HepG2 (cell line): ENCODE results near the gene PCYT2. TPM values are rescaled to one million over a fixed set of nuclear protein-coding genes. Genes with fewer than 3 reads are reported as not detected.

Experiments
- GATA4 ChIP-seq: sonication (generic); IDR thresholded peaks from 2 replicates; pipeline ENCODE4 v1.6.1; 2016; ENCODE audit warnings: antibody characterized with exemption, low read depth, borderline replicate concordance
- KLF15 ChIP-seq: sonication (generic); formaldehyde crosslinking; IDR thresholded peaks from 2 replicates; pipeline ENCODE4 v1.8.1; 2023; ENCODE audit warnings: borderline replicate concordance, mild to moderate bottlenecking, inconsistent platforms, missing genetic modification reagents, mixed read lengths
- MEIS1 ChIP-seq: sonication (generic); formaldehyde crosslinking; IDR thresholded peaks from 2 replicates; pipeline ENCODE4 v1.9.0; 2021; ENCODE audit warnings: mild to moderate bottlenecking, missing genetic modification reagents, moderate library complexity, borderline replicate concordance
- NONO ChIP-seq, 2 experiments: fragments of 450-650 bp in 1 of 2; sonication (generic) in 1 of 2; formaldehyde crosslinking in 1 of 2; IDR thresholded peaks in 1 of 2; conservative IDR thresholded peaks in 1 of 2; 2 replicates each; pipeline versions ENCODE4 v1.6.1 to v1.8.0; 2017 to 2022; ENCODE audit warnings: mild to moderate bottlenecking in 1 of 2, missing genetic modification reagents in 1 of 2, moderate library complexity in 1 of 2
- PHF20 ChIP-seq: sonication (generic); formaldehyde crosslinking; IDR thresholded peaks from 2 replicates; pipeline ENCODE4 v1.5.0; 2020; ENCODE audit warnings: mild to moderate bottlenecking, missing genetic modification reagents
- POLR2G ChIP-seq: fragments of 200-400 bp; formaldehyde crosslinking; IDR thresholded peaks from 2 replicates; pipeline ENCODE4 v1.6.1; 2018; ENCODE audit warnings: mild to moderate bottlenecking, low read depth, low read length, moderate library complexity
- RAD51 ChIP-seq: fragments of 450-650 bp; IDR thresholded peaks from 2 replicates; pipeline ENCODE4 v1.6.1; 2016; ENCODE audit warnings: borderline replicate concordance
- RCOR2 ChIP-seq: IDR thresholded peaks from 2 replicates; pipeline ENCODE4 v1.6.1; 2016; ENCODE audit warnings: missing biosample characterization, missing genetic modification reagents
- RORA ChIP-seq: sonication (generic); formaldehyde crosslinking; IDR thresholded peaks from 2 replicates; pipeline ENCODE4 v1.5.0; 2020; ENCODE audit warnings: mild to moderate bottlenecking, missing genetic modification reagents, moderate library complexity
- TBX2 ChIP-seq: sonication (generic); formaldehyde crosslinking; IDR thresholded peaks from 2 replicates; pipeline ENCODE4 v1.5.0; 2020; ENCODE audit warnings: missing genetic modification reagents, mild to moderate bottlenecking, borderline replicate concordance
- ZBTB7A ChIP-seq: sonication (generic); formaldehyde crosslinking; IDR thresholded peaks from 2 replicates; pipeline ENCODE4 v1.8.0; 2022; ENCODE audit warnings: mild to moderate bottlenecking, missing genetic modification reagents
- ZMAT3 ChIP-seq: sonication (generic); formaldehyde crosslinking; conservative IDR thresholded peaks from 2 replicates; pipeline ENCODE4 v1.7.0; 2021; ENCODE audit warnings: missing genetic modification reagents
- ZNF138 ChIP-seq: sonication (generic); formaldehyde crosslinking; IDR thresholded peaks from 2 replicates; pipeline ENCODE4 v1.5.0; 2020; ENCODE audit warnings: mild to moderate bottlenecking, low read depth, missing genetic modification reagents
- ZNF207 ChIP-seq: fragments of 450-650 bp; IDR thresholded peaks from 2 replicates; pipeline ENCODE4 v1.6.1; 2016; ENCODE audit warnings: antibody characterized with exemption, borderline replicate concordance
- ZNF33B ChIP-seq: sonication (generic); formaldehyde crosslinking; IDR thresholded peaks from 2 replicates; pipeline ENCODE4 v1.5.1; 2020; ENCODE audit warnings: mild to moderate bottlenecking, missing genetic modification reagents
- ZNF367 ChIP-seq: sonication (generic); formaldehyde crosslinking; IDR thresholded peaks from 2 replicates; pipeline ENCODE4 v1.4.0; 2020; ENCODE audit warnings: missing genetic modification reagents, borderline replicate concordance
- ZNF446 ChIP-seq: sonication (generic); formaldehyde crosslinking; IDR thresholded peaks from 2 replicates; pipeline ENCODE4 v1.5.0; 2020; ENCODE audit warnings: mild to moderate bottlenecking, missing genetic modification reagents
- ZNF709 ChIP-seq: sonication (generic); formaldehyde crosslinking; IDR thresholded peaks from 2 replicates; pipeline ENCODE4 v1.5.0; 2020; ENCODE audit warnings: mild to moderate bottlenecking, missing genetic modification reagents
- ZNF878 ChIP-seq: sonication (generic); formaldehyde crosslinking; IDR thresholded peaks from 2 replicates; pipeline ENCODE4 v1.8.1; 2023; ENCODE audit warnings: mild to moderate bottlenecking, missing genetic modification reagents, moderate library complexity
- polyA plus RNA-seq, 8 experiments: library from polyadenylated mRNA; depleted of rRNA in 3 of 8; stranded (reverse) in 7 of 8; unstranded in 1 of 8; fragments of >200 nt; fragmentation: Illumina TruSeq in 4 of 8; extraction: Trizol in 4 of 8; gene quantifications; 2 replicates each; pipeline versions ENCODE4 v1.2.1 to v1.2.3, GENCODE V29; 2011 to 2016; ENCODE audit warnings: low read depth in 4 of 8, missing spikeins in 1 of 8, mixed read lengths in 1 of 8; ENCODE audit not compliant: insufficient read depth in 1 of 8
- total RNA-seq, 5 experiments: library from RNA; depleted of rRNA; stranded (reverse); fragments of >200 nt; fragmentation: Illumina TruSeq; extraction: Trizol; gene quantifications; 2 replicates each; pipeline ENCODE4 v1.2.3, GENCODE V29; 2016; ENCODE audit warnings: low read depth in 1 of 5
- TF ChIP-seq, protein P1 (sequence below): sonication (generic); formaldehyde crosslinking; IDR thresholded peaks from 2 replicates; pipeline ENCODE4 v1.4.0; 2020; ENCODE audit warnings: missing genetic modification reagents; ENCODE audit errors: not compliant biosample characterization
- TF ChIP-seq, protein P2 (sequence below), 2 experiments: IDR thresholded peaks; 2 replicates each; pipeline ENCODE4 v1.6.1; 2011 to 2012; ENCODE audit warnings: low read length in 2 of 2, borderline replicate concordance in 1 of 2, low read depth in 1 of 2, mild to moderate bottlenecking in 1 of 2, moderate library complexity in 1 of 2
- TF ChIP-seq, protein P3 (sequence below): sonication (generic); formaldehyde crosslinking; IDR thresholded peaks from 2 replicates; pipeline ENCODE4 v1.8.1; 2023; ENCODE audit warnings: mild to moderate bottlenecking, missing genetic modification reagents, borderline replicate concordance
- TF ChIP-seq, protein P4 (sequence below): sonication (generic); formaldehyde crosslinking; IDR thresholded peaks from 2 replicates; pipeline ENCODE4 v1.4.0; 2020; ENCODE audit warnings: missing genetic modification reagents

Gene PCYT2
- total and polyA plus RNA-seq, 2 of the 13 experiments (the other 11 are each of a cell fraction or from before 2014, with no cell fraction given) = 147 to 297 TPM

DNA sequence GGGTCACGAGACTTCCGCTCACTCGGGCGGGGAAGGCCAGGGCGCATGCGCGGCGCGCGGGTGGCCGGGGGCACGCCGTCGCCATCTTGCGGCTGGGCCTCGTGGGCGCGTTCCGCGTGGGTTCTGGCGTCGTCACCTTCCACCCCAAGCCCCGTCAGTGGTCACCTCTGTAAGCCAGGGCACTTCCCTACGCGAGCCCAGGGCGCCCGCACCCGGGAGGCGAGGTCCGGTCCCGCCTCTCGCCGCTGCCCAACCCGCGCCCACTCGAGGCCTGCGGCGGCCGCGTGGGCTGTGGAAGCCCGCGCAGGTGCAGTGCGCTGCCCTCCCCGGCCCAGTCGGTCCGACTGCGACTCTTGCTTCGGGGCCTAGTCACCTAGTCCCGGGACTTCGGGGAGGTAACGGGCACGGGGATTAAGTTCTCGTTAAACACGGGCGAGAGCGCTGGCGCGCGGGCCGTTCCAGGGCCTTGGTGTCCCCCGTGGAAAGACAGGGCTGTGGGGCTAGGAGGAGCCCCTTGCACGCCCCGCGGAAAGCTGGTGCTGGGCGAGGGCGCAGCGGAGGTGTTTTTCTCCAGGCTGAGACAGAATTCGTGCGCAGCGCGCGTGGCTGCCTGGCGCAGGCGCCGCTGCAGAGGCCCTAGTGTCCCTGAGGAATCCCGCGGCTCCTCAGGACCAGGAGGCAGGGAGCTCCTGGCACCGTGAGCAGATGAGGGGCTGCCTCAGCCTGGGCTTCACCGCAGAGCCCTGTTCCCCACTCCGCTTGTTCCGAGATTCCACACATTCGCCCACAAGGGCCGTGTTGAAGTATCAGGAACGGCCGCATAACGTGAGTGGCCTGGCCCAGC is 39.6 kb downstream of the PCYT2 start (continued):
- TF ChIP-seq GATA4 (no peak), ZNF446 (CRISPR knock-in tag) (peak; percentile 99), TBX2 (CRISPR knock-in tag) (peak; percentile 86), RCOR2 (CRISPR knock-in tag) (no peak), ZNF878 (CRISPR knock-in tag) (peak; percentile 52; the same call in 1 of the 2 replicates), ZNF207 (no peak), RAD51 (no peak), ZMAT3 (CRISPR knock-in tag) (peak; percentile 99), PHF20 (CRISPR knock-in tag) (peak; percentile 91), KLF15 (CRISPR knock-in tag) (peak; percentile 70; the same call in 1 of the 2 replicates), ZBTB7A (peak; percentile 98), POLR2G (peak; percentile 87), ZNF367 (no peak; the same call in 1 of the 2 replicates), ZNF33B (CRISPR knock-in tag) (peak; percentile 86; the same call in 1 of the 2 replicates), NONO (IDR thresholded peaks at IDR 0.05) (no peak), NONO (CRISPR knock-in tag; conservative IDR thresholded peaks at IDR 0.05) (peak; percentile 98), ZNF709 (peak; percentile 98), RORA (CRISPR knock-in tag) (no peak), ZNF138 (peak; percentile 98), MEIS1 (CRISPR knock-in tag) (peak; percentile 89)
- TF ChIP-seq, protein P1, sequence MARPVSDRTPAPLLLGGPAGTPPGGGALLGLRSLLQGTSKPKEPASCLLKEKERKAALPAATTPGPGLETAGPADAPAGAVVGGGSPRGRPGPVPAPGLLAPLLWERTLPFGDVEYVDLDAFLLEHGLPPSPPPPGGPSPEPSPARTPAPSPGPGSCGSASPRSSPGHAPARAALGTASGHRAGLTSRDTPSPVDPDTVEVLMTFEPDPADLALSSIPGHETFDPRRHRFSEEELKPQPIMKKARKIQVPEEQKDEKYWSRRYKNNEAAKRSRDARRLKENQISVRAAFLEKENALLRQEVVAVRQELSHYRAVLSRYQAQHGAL (CRISPR knock-in tag) = peak; percentile 28
- TF ChIP-seq, protein P2, sequence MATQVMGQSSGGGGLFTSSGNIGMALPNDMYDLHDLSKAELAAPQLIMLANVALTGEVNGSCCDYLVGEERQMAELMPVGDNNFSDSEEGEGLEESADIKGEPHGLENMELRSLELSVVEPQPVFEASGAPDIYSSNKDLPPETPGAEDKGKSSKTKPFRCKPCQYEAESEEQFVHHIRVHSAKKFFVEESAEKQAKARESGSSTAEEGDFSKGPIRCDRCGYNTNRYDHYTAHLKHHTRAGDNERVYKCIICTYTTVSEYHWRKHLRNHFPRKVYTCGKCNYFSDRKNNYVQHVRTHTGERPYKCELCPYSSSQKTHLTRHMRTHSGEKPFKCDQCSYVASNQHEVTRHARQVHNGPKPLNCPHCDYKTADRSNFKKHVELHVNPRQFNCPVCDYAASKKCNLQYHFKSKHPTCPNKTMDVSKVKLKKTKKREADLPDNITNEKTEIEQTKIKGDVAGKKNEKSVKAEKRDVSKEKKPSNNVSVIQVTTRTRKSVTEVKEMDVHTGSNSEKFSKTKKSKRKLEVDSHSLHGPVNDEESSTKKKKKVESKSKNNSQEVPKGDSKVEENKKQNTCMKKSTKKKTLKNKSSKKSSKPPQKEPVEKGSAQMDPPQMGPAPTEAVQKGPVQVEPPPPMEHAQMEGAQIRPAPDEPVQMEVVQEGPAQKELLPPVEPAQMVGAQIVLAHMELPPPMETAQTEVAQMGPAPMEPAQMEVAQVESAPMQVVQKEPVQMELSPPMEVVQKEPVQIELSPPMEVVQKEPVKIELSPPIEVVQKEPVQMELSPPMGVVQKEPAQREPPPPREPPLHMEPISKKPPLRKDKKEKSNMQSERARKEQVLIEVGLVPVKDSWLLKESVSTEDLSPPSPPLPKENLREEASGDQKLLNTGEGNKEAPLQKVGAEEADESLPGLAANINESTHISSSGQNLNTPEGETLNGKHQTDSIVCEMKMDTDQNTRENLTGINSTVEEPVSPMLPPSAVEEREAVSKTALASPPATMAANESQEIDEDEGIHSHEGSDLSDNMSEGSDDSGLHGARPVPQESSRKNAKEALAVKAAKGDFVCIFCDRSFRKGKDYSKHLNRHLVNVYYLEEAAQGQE (IDR thresholded peaks at IDR 0.05; ENCODE audit: borderline replicate concordance in 1 of 2, low read depth in 1 of 2, low read length in 2 of 2) = peak in 1 of 2 experiments; percentile 51; a peak in 1 of 4 replicates
- TF ChIP-seq, protein P3, sequence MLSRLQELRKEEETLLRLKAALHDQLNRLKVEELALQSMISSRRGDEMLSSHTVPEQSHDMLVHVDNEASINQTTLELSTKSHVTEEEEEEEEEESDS (CRISPR knock-in tag) = no peak
- TF ChIP-seq, protein P4, sequence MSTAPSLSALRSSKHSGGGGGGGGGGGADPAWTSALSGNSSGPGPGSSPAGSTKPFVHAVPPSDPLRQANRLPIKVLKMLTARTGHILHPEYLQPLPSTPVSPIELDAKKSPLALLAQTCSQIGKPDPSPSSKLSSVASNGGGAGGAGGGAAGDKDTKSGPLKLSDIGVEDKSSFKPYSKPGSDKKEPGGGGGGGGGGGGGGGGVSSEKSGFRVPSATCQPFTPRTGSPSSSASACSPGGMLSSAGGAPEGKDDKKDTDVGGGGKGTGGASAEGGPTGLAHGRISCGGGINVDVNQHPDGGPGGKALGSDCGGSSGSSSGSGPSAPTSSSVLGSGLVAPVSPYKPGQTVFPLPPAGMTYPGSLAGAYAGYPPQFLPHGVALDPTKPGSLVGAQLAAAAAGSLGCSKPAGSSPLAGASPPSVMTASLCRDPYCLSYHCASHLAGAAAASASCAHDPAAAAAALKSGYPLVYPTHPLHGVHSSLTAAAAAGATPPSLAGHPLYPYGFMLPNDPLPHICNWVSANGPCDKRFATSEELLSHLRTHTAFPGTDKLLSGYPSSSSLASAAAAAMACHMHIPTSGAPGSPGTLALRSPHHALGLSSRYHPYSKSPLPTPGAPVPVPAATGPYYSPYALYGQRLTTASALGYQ (CRISPR knock-in tag) = 0 out of 2 replicates have a peak, but pooled peaks have one; percentile 14
